Chondrocyte (in vitro differentiated cells): ENCODE results near the gene MUC21. TPM values are rescaled to one million over a fixed set of nuclear protein-coding genes. Genes with fewer than 3 reads are reported as not detected.

Experiments used
- DNase-seq: peaks from one replicate; pipeline ENCODE4 v3.0.0; 2021; ENCODE audit warnings: mixed read lengths, low spot score
- H3K27ac Mint-ChIP-seq: one replicate; pipeline ENCODE4 v1.8.0; 2021; ENCODE audit warnings: mild to moderate bottlenecking, moderate library complexity, mixed read lengths; ENCODE audit not compliant: unreplicated experiment
- H3K27me3 Mint-ChIP-seq: 2 replicates; pipeline ENCODE4 v1.8.0; 2021; ENCODE audit warnings: low read depth, mixed read lengths
- H3K36me3 Mint-ChIP-seq: 2 replicates; pipeline ENCODE4 v1.8.0; 2021; ENCODE audit warnings: low read depth, mixed read lengths
- H3K4me1 Mint-ChIP-seq: 2 replicates; pipeline ENCODE4 v1.8.0; 2021; ENCODE audit warnings: low read depth, mild to moderate bottlenecking, mixed read lengths
- H3K4me3 Mint-ChIP-seq: one replicate; pipeline ENCODE4 v1.8.0; 2021; ENCODE audit warnings: mild to moderate bottlenecking, moderate library complexity, mixed read lengths; ENCODE audit not compliant: unreplicated experiment
- H3K9me3 Mint-ChIP-seq: 2 replicates; pipeline ENCODE4 v1.8.0; 2021; ENCODE audit warnings: low read depth, mixed read lengths
- total RNA-seq: library from RNA; stranded (reverse); gene quantifications from 3 replicates; pipeline ENCODE4 v1.2.1, GENCODE V29; 2021
- TF ChIP-seq, protein P1 (sequence below): fragments of 200-600 bp; sonication (generic); IDR thresholded peaks from 2 replicates; pipeline ENCODE4 v1.5.0; 2021; ENCODE audit warnings: antibody characterized with exemption, mild to moderate bottlenecking, moderate library complexity

MUC21 gene
- total RNA-seq, 1 donor from 2014 or later = not detected

DNA sequence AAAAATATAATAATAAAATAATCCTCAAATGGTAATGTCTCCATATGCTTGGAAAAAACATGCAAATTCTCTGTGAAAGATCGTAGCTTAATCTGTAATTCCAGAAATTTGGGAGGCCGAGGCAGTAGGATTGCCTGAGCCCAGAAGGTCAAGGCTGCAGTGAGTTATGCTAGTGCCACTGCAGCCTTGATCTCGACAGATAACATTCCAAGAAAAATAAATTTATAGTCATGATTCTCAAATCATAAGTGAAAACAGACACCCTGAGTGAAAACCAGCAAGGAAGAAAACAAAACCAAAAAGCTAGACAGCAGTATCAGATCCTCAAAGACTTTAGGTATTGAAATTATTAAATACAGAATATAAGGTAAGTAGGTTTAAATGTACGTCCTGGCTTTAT, 3.8 kb upstream of the MUC21 start:
- H3K36me3 Mint-ChIP-seq = no peaks in the 10 kb centered on the region
- TF ChIP-seq, protein P1, sequence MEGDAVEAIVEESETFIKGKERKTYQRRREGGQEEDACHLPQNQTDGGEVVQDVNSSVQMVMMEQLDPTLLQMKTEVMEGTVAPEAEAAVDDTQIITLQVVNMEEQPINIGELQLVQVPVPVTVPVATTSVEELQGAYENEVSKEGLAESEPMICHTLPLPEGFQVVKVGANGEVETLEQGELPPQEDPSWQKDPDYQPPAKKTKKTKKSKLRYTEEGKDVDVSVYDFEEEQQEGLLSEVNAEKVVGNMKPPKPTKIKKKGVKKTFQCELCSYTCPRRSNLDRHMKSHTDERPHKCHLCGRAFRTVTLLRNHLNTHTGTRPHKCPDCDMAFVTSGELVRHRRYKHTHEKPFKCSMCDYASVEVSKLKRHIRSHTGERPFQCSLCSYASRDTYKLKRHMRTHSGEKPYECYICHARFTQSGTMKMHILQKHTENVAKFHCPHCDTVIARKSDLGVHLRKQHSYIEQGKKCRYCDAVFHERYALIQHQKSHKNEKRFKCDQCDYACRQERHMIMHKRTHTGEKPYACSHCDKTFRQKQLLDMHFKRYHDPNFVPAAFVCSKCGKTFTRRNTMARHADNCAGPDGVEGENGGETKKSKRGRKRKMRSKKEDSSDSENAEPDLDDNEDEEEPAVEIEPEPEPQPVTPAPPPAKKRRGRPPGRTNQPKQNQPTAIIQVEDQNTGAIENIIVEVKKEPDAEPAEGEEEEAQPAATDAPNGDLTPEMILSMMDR = no peak
- H3K4me1 Mint-ChIP-seq = peaks cover 18% of the 10 kb centered on the region
- H3K4me3 Mint-ChIP-seq = no peak overlapping the region
- no peaks in the 10 kb centered on the region for H3K9me3 Mint-ChIP-seq
- H3K27me3 Mint-ChIP-seq = peaks cover 9% of the 10 kb centered on the region
- H3K27ac Mint-ChIP-seq = no peak overlapping the region
- DNase-seq = no peak

DNA sequence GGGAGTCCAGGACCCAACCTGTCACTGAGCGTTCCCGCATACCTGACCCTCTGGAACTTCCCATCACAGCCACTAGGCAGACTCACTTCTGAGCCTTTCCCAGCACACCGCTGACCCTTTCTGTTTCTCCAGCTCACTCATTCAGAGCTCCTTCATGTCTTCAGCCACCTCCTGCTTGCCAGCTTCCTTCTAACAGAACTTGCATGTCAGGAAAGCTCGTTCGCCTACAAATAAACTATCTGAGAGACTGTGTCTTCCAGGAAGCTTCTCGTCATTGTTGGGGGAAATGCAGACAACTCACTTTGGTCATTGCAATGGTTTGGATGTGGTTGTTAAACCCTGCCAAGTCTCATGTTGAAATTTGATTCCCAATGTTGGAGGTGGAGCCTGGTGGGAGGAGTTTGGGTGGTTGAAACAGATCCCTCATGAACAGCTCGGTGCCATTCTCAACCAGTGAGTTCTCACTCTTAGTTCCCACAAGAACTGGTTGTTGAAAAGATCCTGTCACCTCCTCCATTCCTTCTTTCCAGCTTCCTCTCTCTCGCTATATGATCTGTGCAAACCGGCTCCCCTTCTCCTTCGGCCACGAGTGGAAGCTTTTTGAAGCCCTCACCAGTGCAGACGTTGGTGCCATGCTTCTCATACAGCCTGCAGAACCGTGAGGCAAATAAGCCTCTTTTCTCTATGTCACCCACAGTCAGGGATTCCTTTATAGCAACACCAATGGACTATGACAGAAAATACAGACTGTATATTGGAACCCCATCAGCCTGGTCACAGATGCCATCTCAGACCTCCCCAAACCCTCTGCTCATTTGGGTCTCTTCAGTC, 1.4 kb upstream of the MUC21 start:
- peak overlapping the region; percentile 74 for H3K27ac Mint-ChIP-seq
- TF ChIP-seq, protein P1 = peak; percentile 34
- H3K27me3 Mint-ChIP-seq = peaks cover 9% of the 10 kb centered on the region
- no peaks in the 10 kb centered on the region for H3K36me3 Mint-ChIP-seq
- DNase-seq = no peak
- H3K4me3 Mint-ChIP-seq = peak overlapping the region; percentile 49
- H3K4me1 Mint-ChIP-seq = peaks cover 18% of the 10 kb centered on the region
- H3K9me3 Mint-ChIP-seq = no peaks in the 10 kb centered on the region

DNA sequence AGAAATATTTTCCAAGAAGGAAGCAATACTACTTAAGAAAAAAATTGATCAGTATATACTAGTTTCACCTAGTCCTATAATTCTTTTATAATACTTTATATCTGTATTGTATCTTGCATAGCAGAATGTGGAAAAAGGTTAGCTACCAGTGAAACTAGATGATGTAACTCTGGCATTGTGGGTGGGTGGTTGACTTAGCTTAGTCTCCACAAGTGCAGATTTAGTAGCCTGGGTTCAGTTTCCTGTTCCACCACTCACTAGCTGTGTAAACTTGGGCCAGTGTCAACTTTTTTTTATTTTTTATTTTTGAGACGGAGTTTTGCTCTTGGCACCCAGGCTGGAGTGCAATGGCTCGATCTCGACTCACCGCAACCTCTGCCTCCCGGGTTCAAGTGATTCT, 2.0 kb downstream of the MUC21 start:
- no peak for DNase-seq
- Mint-ChIP-seq H3K9me3 (no peaks in the 10 kb centered on the region), H3K4me3 (no peak overlapping the region), H3K27me3 (peaks cover 2% of the 10 kb centered on the region), H3K36me3 (no peaks in the 10 kb centered on the region), H3K4me1 (peaks cover 11% of the 10 kb centered on the region), H3K27ac (no peak overlapping the region)
- TF ChIP-seq, protein P1 = no peak

DNA sequence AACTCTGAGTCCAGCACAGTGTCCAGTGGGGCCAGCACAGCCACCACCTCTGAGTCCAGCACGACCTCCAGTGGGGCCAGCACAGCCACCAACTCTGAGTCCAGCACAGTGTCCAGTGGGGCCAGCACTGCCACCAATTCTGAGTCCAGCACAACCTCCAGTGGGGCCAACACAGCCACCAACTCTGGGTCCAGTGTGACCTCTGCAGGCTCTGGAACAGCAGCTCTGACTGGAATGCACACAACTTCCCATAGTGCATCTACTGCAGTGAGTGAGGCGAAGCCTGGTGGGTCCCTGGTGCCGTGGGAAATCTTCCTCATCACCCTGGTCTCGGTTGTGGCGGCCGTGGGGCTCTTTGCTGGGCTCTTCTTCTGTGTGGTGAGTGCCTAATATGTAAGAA, 3.8 kb downstream of the MUC21 start:
- Mint-ChIP-seq H3K4me1 (peaks cover 5% of the 10 kb centered on the region), H3K36me3 (no peaks in the 10 kb centered on the region)
- TF ChIP-seq, protein P1 = no peak

DNA sequence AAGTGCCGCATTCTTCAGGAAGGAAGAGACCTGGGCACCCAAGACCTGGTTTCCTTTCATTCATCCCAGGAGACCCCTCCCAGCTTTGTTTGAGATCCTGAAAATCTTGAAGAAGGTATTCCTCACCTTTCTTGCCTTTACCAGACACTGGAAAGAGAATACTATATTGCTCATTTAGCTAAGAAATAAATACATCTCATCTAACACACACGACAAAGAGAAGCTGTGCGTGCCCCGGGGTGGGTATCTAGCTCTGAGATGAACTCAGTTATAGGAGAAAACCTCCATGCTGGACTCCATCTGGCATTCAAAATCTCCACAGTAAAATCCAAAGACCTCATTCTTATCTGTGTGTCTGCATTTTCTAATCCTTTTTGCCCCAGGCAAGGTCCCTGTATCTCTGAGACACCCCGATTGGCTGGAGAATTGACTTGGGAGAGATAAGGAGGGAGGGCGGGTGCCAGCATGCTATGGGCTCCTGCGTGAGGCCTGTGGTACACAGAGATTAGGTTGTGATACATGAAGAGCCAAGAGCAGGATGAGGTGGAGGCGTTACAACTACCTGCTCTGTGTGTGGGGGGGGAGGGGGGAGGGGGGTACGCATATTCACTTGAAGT, 4.8 kb downstream of the MUC21 start:
- no peak overlapping the region for H3K4me3 Mint-ChIP-seq
- H3K27ac Mint-ChIP-seq = no peak overlapping the region
- H3K4me1 Mint-ChIP-seq = no peaks in the 10 kb centered on the region
- no peaks in the 10 kb centered on the region for H3K36me3 Mint-ChIP-seq
- TF ChIP-seq, protein P1 = no peak
- H3K27me3 Mint-ChIP-seq = no peaks in the 10 kb centered on the region
- no peak for DNase-seq
- no peaks in the 10 kb centered on the region for H3K9me3 Mint-ChIP-seq

More for the DNA sequence above, 3.8 kb downstream of the MUC21 start:
- H3K27me3 Mint-ChIP-seq = no peaks in the 10 kb centered on the region
- no peaks in the 10 kb centered on the region for H3K9me3 Mint-ChIP-seq
- no peak overlapping the region for H3K4me3 Mint-ChIP-seq
- DNase-seq = no peak
- H3K27ac Mint-ChIP-seq = no peak overlapping the region
